Prostate gland (tissue), 2 donors: ENCODE data around the gene BAG2. TPM values are rescaled to one million over a fixed set of nuclear protein-coding genes. Genes with fewer than 3 reads are reported as not detected.

Experiments used
- DNase-seq: peaks from one replicate; pipeline ENCODE4 v3.0.0-alpha.2; 2019; ENCODE audit warnings: low spot score
- H3K27ac ChIP-seq, 2 donors: fragments of 200-600 bp; sonication (generic); 2 replicates each; pipeline ENCODE4 v1.5.1; 2017 to 2019
- H3K27me3 ChIP-seq: fragments of 200-600 bp; sonication (generic); replicated peaks from 2 replicates; pipeline ENCODE4 v1.5.1; 2019; ENCODE audit not compliant: insufficient read depth
- H3K36me3 ChIP-seq, 2 donors: fragments of 200-600 bp; sonication (generic); 1 replicate in 1 of 2; 2 replicates in 1 of 2; pipeline versions ENCODE4 v1.5.1 to v1.8.1; 2017 to 2019
- H3K4me1 ChIP-seq: fragments of 200-600 bp; sonication (generic); replicated peaks from 2 replicates; pipeline ENCODE4 v1.5.1; 2019
- H3K4me3 ChIP-seq, 2 donors: fragments of 200-600 bp; sonication (generic); 2 replicates each; pipeline ENCODE4 v1.5.1; 2017 to 2019
- H3K9me3 ChIP-seq: fragments of 200-600 bp; sonication (generic); 2 replicates; pipeline ENCODE4 v1.5.1; 2017
- CTCF ChIP-seq, 4 experiments: fragments of 200-600 bp in 2 of 4; fragments of 450-650 bp in 2 of 4; sonication (generic) in 2 of 4; IDR thresholded peaks; 1 replicate in 3 of 4; 2 replicates in 1 of 4; pipeline ENCODE4 v1.5.1; 2016 to 2019; ENCODE audit warnings: antibody characterized with exemption in 4 of 4, mild to moderate bottlenecking in 2 of 4, moderate library complexity in 2 of 4
- POLR2A ChIP-seq: fragments of 450-650 bp; IDR thresholded peaks from one replicate; pipeline ENCODE4 v1.6.1; 2016; ENCODE audit warnings: antibody characterized with exemption, mild to moderate bottlenecking
- POLR2AphosphoS5 ChIP-seq: sonication (generic); formaldehyde crosslinking; IDR thresholded peaks from one replicate; pipeline ENCODE4 v1.6.1; 2017; ENCODE audit warnings: antibody characterized with exemption
- WGBS: methylation state at CpG from one replicate; pipeline ENCODE4 v1.1.5; 2018; 5-methylcytosine and 5-hydroxymethylcytosine counted together
- intact Hi-C: fragments of 100-400 bp; cut with DNase I; formaldehyde crosslinking; loops from one replicate; pipeline ENCODE4 v1.14.2; 2022
- total RNA-seq, 2 donors: library from RNA; depleted of rRNA; stranded (reverse); fragments of >200 nt; gene quantifications; one replicate each; pipeline ENCODE4 v1.1.0, GENCODE V29; 2016

BAG2 gene
- total RNA-seq, 2 donors from 2014 or later, result 5.4 to 6.8 TPM

- TF ChIP-seq CTCF (IDR thresholded peaks at IDR 0.05) (no peak), POLR2AphosphoS5 (no peak), POLR2A (no peak)
- Histone ChIP-seq H3K36me3 (no peaks in the 10 kb centered on the region), H3K27me3 (no peaks in the 10 kb centered on the region), H3K4me1 (no peaks in the 10 kb centered on the region), H3K9me3 (no peaks in the 10 kb centered on the region), H3K4me3 (no peak overlapping the region), H3K27ac (no peak overlapping the region)
- intact Hi-C loops, result no loop called here
- no peak for DNase-seq
- 95% methylated on average over 1 of the region's 1 CpG for WGBS
Measured at GRCh38 chr6:57143690-57144089, 28.4 kb upstream of the BAG2 start.

DNA sequence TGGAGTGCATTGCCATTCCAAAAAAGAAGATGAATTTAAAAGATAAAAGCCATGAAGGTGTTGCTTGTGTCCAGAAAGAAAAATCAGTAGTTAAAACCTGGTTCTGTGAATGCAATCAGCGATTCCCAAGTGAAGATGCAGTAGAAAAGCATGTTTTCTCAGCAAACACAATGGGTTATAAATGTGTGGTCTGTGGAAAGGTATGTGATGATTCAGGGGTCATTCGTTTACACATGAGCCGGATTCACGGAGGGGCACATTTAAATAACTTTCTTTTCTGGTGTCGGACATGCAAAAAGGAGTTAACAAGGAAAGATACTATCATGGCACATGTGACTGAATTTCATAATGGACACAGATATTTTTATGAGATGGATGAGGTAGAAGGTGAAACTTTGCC, 24.7 kb upstream of the BAG2 start:
- Histone ChIP-seq H3K36me3 (no peaks in the 10 kb centered on the region), H3K27ac (no peak overlapping the region), H3K4me3 (no peak overlapping the region), H3K27me3 (no peaks in the 10 kb centered on the region), H3K4me1 (no peaks in the 10 kb centered on the region), H3K9me3 (no peaks in the 10 kb centered on the region)
- 76% methylated on average over 5 of the region's 5 CpGs for WGBS
- DNase-seq, result no peak
- intact Hi-C loops, result no loop called here
- TF ChIP-seq POLR2A (no peak), CTCF (IDR thresholded peaks at IDR 0.05) (no peak), POLR2AphosphoS5 (no peak)

DNA sequence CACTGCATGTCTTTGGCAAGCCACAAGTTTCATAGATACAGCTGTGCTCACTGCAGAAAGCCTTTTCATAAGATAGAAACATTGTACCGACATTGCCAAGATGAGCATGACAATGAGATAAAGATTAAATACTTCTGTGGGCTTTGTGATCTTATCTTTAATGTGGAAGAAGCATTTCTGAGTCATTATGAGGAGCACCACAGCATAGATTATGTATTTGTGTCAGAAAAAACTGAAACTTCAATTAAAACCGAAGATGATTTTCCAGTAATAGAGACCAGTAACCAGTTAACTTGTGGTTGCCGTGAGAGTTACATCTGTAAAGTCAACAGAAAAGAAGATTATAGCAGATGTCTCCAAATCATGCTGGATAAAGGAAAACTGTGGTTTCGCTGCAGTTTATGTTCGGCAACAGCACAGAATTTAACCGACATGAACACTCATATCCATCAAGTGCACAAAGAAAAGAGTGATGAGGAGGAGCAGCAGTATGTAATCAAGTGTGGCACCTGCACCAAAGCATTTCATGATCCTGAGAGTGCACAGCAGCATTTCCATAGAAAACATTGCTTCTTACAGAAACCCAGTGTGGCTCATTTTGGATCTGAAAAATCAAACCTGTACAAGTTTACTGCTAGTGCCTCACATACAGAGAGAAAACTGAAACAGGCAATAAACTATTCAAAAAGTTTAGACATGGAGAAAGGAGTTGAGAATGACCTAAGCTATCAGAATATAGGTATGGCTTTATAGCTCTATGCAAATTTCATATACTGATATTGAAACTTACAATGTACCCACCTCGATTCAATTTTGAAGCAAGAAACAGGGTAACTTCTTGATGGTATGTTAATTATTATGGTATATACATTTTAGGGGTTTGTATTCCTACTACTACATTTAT, 23.9 kb upstream of the BAG2 start:
- Histone ChIP-seq H3K36me3 (no peaks in the 10 kb centered on the region), H3K4me1 (no peaks in the 10 kb centered on the region), H3K27me3 (no peaks in the 10 kb centered on the region), H3K9me3 (no peaks in the 10 kb centered on the region), H3K27ac (no peak overlapping the region), H3K4me3 (no peak overlapping the region)
- WGBS, result 60% methylated on average over 7 of the region's 7 CpGs
- no peak for DNase-seq
- TF ChIP-seq POLR2AphosphoS5, result no peak
- no peak for TF ChIP-seq POLR2A
- no peak for TF ChIP-seq CTCF (IDR thresholded peaks at IDR 0.05)
- intact Hi-C loops, result no loop called here

DNA sequence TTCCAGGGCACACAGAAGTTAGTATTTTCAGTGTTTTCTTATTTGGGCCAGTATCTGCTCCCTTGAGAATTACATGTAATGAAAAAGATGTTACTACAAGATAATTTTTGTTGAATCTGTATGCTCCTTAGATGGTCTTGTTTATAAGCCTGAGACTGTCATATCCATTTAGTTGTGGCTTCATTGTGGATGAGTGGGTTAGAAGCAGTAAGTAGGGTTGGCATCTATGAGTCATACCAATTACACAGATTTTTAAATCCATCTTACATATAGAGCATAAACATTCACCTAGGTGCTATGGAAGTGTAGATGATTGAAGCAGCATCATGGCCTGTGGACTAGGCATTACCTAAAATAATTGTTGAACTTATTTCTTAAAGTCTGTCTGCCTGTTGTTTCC, 13.5 kb upstream of the BAG2 start:
- Histone ChIP-seq H3K4me1 (no peaks in the 10 kb centered on the region), H3K27ac (no peak overlapping the region), H3K36me3 (no peaks in the 10 kb centered on the region), H3K9me3 (no peaks in the 10 kb centered on the region), H3K27me3 (no peaks in the 10 kb centered on the region), H3K4me3 (no peak overlapping the region)
- DNase-seq, result no peak
- TF ChIP-seq POLR2AphosphoS5, result no peak
- no peak for TF ChIP-seq CTCF (IDR thresholded peaks at IDR 0.05)
- no peak for TF ChIP-seq POLR2A
- intact Hi-C loops, result no loop called here

DNA sequence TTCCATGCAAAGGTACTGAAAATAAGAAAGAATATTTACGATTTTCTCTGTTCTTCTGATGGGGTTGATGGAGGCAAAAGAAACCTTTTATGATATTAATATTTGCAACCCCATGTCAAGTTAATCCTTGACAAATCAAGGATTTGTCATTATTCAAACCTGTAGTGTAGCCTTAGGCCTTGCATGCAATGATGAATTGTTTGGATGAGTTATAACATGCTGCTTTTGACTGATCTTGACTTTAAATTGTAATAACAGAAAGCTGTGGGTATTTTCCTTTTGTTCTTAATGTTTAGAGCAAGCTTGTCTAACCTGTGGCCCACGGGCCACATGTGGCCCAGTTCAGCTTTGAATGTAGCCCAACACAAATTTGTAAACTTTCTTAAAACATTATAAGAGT, 13.0 kb upstream of the BAG2 start:
- intact Hi-C loops, result no loop called here
- 78% methylated on average over 2 of the region's 2 CpGs for WGBS

More for the DNA sequence above, 13.0 kb upstream of the BAG2 start:
- H3K9me3 ChIP-seq, result no peaks in the 10 kb centered on the region
- no peaks in the 10 kb centered on the region for H3K27me3 ChIP-seq
- no peak for DNase-seq
- TF ChIP-seq POLR2A, result no peak
- TF ChIP-seq POLR2AphosphoS5, result no peak
- TF ChIP-seq CTCF (IDR thresholded peaks at IDR 0.05), result no peak
- no peak overlapping the region for H3K4me3 ChIP-seq
- H3K36me3 ChIP-seq, result no peaks in the 10 kb centered on the region
- no peak overlapping the region for H3K27ac ChIP-seq
- no peaks in the 10 kb centered on the region for H3K4me1 ChIP-seq
